ENCODE results near the gene EIF5B. TPM values are rescaled to one million over a fixed set of nuclear protein-coding genes. Genes with fewer than 3 reads are reported as not detected.

The EIF5B gene
- total RNA-seq, 1 donor from 2014 or later: 57.4 TPM

GRCh38 chr2:99401841-99402240 is 64.7 kb downstream of the EIF5B start:
- peaks cover 8% of the 10 kb centered on the region for H3K4me1 Mint-ChIP-seq (ENCODE audit: low read depth, unreplicated experiment)
- H3K36me3 Mint-ChIP-seq (ENCODE audit: unreplicated experiment): no peaks in the 10 kb centered on the region
- peaks cover 4% of the 10 kb centered on the region for H3K9me3 Mint-ChIP-seq (ENCODE audit: unreplicated experiment)
- TF ChIP-seq, protein P1, sequence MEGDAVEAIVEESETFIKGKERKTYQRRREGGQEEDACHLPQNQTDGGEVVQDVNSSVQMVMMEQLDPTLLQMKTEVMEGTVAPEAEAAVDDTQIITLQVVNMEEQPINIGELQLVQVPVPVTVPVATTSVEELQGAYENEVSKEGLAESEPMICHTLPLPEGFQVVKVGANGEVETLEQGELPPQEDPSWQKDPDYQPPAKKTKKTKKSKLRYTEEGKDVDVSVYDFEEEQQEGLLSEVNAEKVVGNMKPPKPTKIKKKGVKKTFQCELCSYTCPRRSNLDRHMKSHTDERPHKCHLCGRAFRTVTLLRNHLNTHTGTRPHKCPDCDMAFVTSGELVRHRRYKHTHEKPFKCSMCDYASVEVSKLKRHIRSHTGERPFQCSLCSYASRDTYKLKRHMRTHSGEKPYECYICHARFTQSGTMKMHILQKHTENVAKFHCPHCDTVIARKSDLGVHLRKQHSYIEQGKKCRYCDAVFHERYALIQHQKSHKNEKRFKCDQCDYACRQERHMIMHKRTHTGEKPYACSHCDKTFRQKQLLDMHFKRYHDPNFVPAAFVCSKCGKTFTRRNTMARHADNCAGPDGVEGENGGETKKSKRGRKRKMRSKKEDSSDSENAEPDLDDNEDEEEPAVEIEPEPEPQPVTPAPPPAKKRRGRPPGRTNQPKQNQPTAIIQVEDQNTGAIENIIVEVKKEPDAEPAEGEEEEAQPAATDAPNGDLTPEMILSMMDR (IDR thresholded peaks at IDR 0.05; ENCODE audit: partially characterized antibody, unreplicated experiment): no peak
- no peak overlapping the region for H3K27ac Mint-ChIP-seq (ENCODE audit: unreplicated experiment)
- no peak for DNase-seq
- H3K27me3 Mint-ChIP-seq (ENCODE audit: unreplicated experiment): no peaks in the 10 kb centered on the region
- no peak overlapping the region for H3K4me3 Mint-ChIP-seq (ENCODE audit: unreplicated experiment)

DNA sequence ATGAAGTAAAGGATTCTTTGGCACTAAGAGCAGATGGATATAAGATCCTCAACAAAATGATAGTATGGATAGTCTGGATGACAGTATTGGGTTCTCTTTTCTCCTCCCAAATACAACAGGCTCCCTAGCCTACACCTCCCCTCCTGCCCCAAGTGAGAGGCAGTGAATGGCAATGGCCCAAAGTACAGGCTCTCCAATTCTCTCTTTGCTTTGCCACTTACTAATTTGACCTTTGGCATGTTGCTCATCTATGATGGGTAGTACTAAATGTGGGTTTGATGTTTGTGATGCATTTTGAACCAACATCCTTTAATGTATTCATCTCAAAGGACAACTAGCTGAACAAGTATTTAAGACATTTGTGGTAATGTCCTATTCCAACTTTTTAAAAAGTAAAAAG is 65.9 kb downstream of the EIF5B start:
- H3K4me3 Mint-ChIP-seq (ENCODE audit: unreplicated experiment): no peak overlapping the region

GRCh38 chr2:99403524-99403923 is 66.3 kb downstream of the EIF5B start:
- Mint-ChIP-seq H3K27ac (ENCODE audit: unreplicated experiment) (peak overlapping the region; percentile 12), H3K4me3 (ENCODE audit: unreplicated experiment) (no peak overlapping the region), H3K4me1 (ENCODE audit: low read depth, unreplicated experiment) (peaks cover 8% of the 10 kb centered on the region), H3K9me3 (ENCODE audit: unreplicated experiment) (peaks cover 4% of the 10 kb centered on the region), H3K27me3 (ENCODE audit: unreplicated experiment) (no peaks in the 10 kb centered on the region), H3K36me3 (ENCODE audit: unreplicated experiment) (no peaks in the 10 kb centered on the region)
- TF ChIP-seq, protein P1 (IDR thresholded peaks at IDR 0.05; ENCODE audit: partially characterized antibody, unreplicated experiment): no peak
- no peak for DNase-seq

More for the DNA sequence above, 65.9 kb downstream of the EIF5B start:
- TF ChIP-seq, protein P1 (IDR thresholded peaks at IDR 0.05; ENCODE audit: partially characterized antibody, unreplicated experiment): no peak
- H3K27me3 Mint-ChIP-seq (ENCODE audit: unreplicated experiment): no peaks in the 10 kb centered on the region
- DNase-seq: no peak
- no peaks in the 10 kb centered on the region for H3K36me3 Mint-ChIP-seq (ENCODE audit: unreplicated experiment)
- H3K27ac Mint-ChIP-seq (ENCODE audit: unreplicated experiment): no peak overlapping the region
- H3K4me1 Mint-ChIP-seq (ENCODE audit: low read depth, unreplicated experiment): peaks cover 8% of the 10 kb centered on the region
- peaks cover 4% of the 10 kb centered on the region for H3K9me3 Mint-ChIP-seq (ENCODE audit: unreplicated experiment)

GRCh38 chr2:99404039-99404796 is 67.0 kb downstream of the EIF5B start:
- TF ChIP-seq, protein P1 (IDR thresholded peaks at IDR 0.05; ENCODE audit: partially characterized antibody, unreplicated experiment): no peak
- H3K9me3 Mint-ChIP-seq (ENCODE audit: unreplicated experiment): peaks cover 4% of the 10 kb centered on the region
- peaks cover 8% of the 10 kb centered on the region for H3K4me1 Mint-ChIP-seq (ENCODE audit: low read depth, unreplicated experiment)
- peak overlapping the region; percentile 12 for H3K27ac Mint-ChIP-seq (ENCODE audit: unreplicated experiment)
- no peaks in the 10 kb centered on the region for H3K27me3 Mint-ChIP-seq (ENCODE audit: unreplicated experiment)
- no peaks in the 10 kb centered on the region for H3K36me3 Mint-ChIP-seq (ENCODE audit: unreplicated experiment)
- H3K4me3 Mint-ChIP-seq (ENCODE audit: unreplicated experiment): no peak overlapping the region
- DNase-seq: no peak

All from glutamatergic neuron (in vitro differentiated cells).